ENCODE measurements around the gene TMEM212.

The TMEM212 gene

GRCh38 chr3:171873580-171873979 is 30.4 kb downstream of the TMEM212 start:
- TF ChIP-seq GATA3 (IDR thresholded peaks at IDR 0.05; ENCODE audit: low read depth, low read length) (no peak), GATA2 (IDR thresholded peaks at IDR 0.05; ENCODE audit: low read depth, low read length) (no peak)

GRCh38 chr3:171874251-171874681 is 31.1 kb downstream of the TMEM212 start:
- TF ChIP-seq GATA2 (IDR thresholded peaks at IDR 0.05; ENCODE audit: low read depth, low read length): no peak
- no peak for TF ChIP-seq GATA3 (IDR thresholded peaks at IDR 0.05; ENCODE audit: low read depth, low read length)

- TF ChIP-seq GATA3 (IDR thresholded peaks at IDR 0.05; ENCODE audit: low read depth, low read length): no peak
- no peak for TF ChIP-seq GATA2 (IDR thresholded peaks at IDR 0.05; ENCODE audit: low read depth, low read length)
These were observed 31.7 kb downstream of the TMEM212 start for GRCh38 chr3:171874879-171875278.

- TF ChIP-seq GATA2 (IDR thresholded peaks at IDR 0.05; ENCODE audit: low read depth, low read length) (no peak), GATA3 (IDR thresholded peaks at IDR 0.05; ENCODE audit: low read depth, low read length) (no peak)
These were observed 32.8 kb downstream of the TMEM212 start for GRCh38 chr3:171875923-171876412.

GRCh38 chr3:171876680-171877147 is 33.6 kb downstream of the TMEM212 start:
- TF ChIP-seq GATA3 (IDR thresholded peaks at IDR 0.05; ENCODE audit: low read depth, low read length) (no peak), GATA2 (IDR thresholded peaks at IDR 0.05; ENCODE audit: low read depth, low read length) (no peak)

GRCh38 chr3:171878461-171879225 is 35.5 kb downstream of the TMEM212 start:
- no peak for TF ChIP-seq GATA3 (IDR thresholded peaks at IDR 0.05; ENCODE audit: low read depth, low read length)
- TF ChIP-seq GATA2 (IDR thresholded peaks at IDR 0.05; ENCODE audit: low read depth, low read length): no peak

- no peak for TF ChIP-seq GATA3 (IDR thresholded peaks at IDR 0.05; ENCODE audit: low read depth, low read length)
- TF ChIP-seq GATA2 (IDR thresholded peaks at IDR 0.05; ENCODE audit: low read depth, low read length): no peak
These were observed 36.3 kb downstream of the TMEM212 start for GRCh38 chr3:171879472-171879871.

GRCh38 chr3:171880101-171880870 is 37.1 kb downstream of the TMEM212 start:
- TF ChIP-seq GATA2 (IDR thresholded peaks at IDR 0.05; ENCODE audit: low read depth, low read length) (no peak), GATA3 (IDR thresholded peaks at IDR 0.05; ENCODE audit: low read depth, low read length) (no peak)

- TF ChIP-seq GATA2 (IDR thresholded peaks at IDR 0.05; ENCODE audit: low read depth, low read length) (no peak), GATA3 (IDR thresholded peaks at IDR 0.05; ENCODE audit: low read depth, low read length) (no peak)
These were observed 38.1 kb downstream of the TMEM212 start for GRCh38 chr3:171881251-171881650.

GRCh38 chr3:171883257-171883892 is 40.2 kb downstream of the TMEM212 start:
- TF ChIP-seq GATA3 (IDR thresholded peaks at IDR 0.05; ENCODE audit: low read depth, low read length) (no peak), GATA2 (IDR thresholded peaks at IDR 0.05; ENCODE audit: low read depth, low read length) (no peak)

- TF ChIP-seq GATA2 (IDR thresholded peaks at IDR 0.05; ENCODE audit: low read depth, low read length): no peak
- no peak for TF ChIP-seq GATA3 (IDR thresholded peaks at IDR 0.05; ENCODE audit: low read depth, low read length)
These were observed 40.7 kb downstream of the TMEM212 start for GRCh38 chr3:171883893-171884279.

- TF ChIP-seq GATA3 (IDR thresholded peaks at IDR 0.05; ENCODE audit: low read depth, low read length) (no peak), GATA2 (IDR thresholded peaks at IDR 0.05; ENCODE audit: low read depth, low read length) (no peak)
These were observed 45.3 kb downstream of the TMEM212 start for GRCh38 chr3:171888466-171888865.

GRCh38 chr3:171890398-171890797 is 47.2 kb downstream of the TMEM212 start:
- TF ChIP-seq GATA3 (IDR thresholded peaks at IDR 0.05; ENCODE audit: low read depth, low read length) (no peak), GATA2 (IDR thresholded peaks at IDR 0.05; ENCODE audit: low read depth, low read length) (no peak)

GRCh38 chr3:171892457-171892856 is 49.3 kb downstream of the TMEM212 start:
- TF ChIP-seq GATA3 (IDR thresholded peaks at IDR 0.05; ENCODE audit: low read depth, low read length) (no peak), GATA2 (IDR thresholded peaks at IDR 0.05; ENCODE audit: low read depth, low read length) (no peak)

Data from SH-SY5Y (cell line).